SK-N-SH (cell line): ENCODE measurements around the gene THEM5.

Experiments used
- CTCF ChIP-seq: fragments of 200-600 bp; sonication (generic); IDR thresholded peaks from 2 replicates; pipeline ENCODE4 v1.6.1; 2017; ENCODE audit warnings: antibody characterized with exemption, mild to moderate bottlenecking, moderate library complexity
- FOXM1 ChIP-seq: IDR thresholded peaks from 2 replicates; pipeline ENCODE4 v1.4.0; 2012; ENCODE audit warnings: low read depth, mild to moderate bottlenecking
- GABPA ChIP-seq: IDR thresholded peaks from 2 replicates; pipeline ENCODE4 v1.4.0; 2012; ENCODE audit warnings: low read depth, mild to moderate bottlenecking
- MEF2A ChIP-seq: IDR thresholded peaks from 2 replicates; pipeline ENCODE4 v1.4.0; 2012; ENCODE audit warnings: low read depth, borderline replicate concordance
- POLR2AphosphoS5 ChIP-seq: IDR thresholded peaks from 2 replicates; pipeline ENCODE4 v1.6.1; 2012; ENCODE audit warnings: low read depth, low read length
- RAD21 ChIP-seq: IDR thresholded peaks from 2 replicates; pipeline ENCODE4 v1.6.1; 2012; ENCODE audit warnings: mild to moderate bottlenecking, low read length
- RFX5 ChIP-seq: IDR thresholded peaks from 2 replicates; pipeline ENCODE4 v1.6.1; 2012; ENCODE audit warnings: mild to moderate bottlenecking, improper control_type of control experiment, low read length
- SIN3A ChIP-seq: IDR thresholded peaks from 2 replicates; pipeline ENCODE4 v1.6.1; 2012; ENCODE audit warnings: low read depth, mild to moderate bottlenecking, low read length, moderate library complexity, borderline replicate concordance
- TAF1 ChIP-seq: IDR thresholded peaks from 2 replicates; pipeline ENCODE4 v1.6.1; 2012; ENCODE audit warnings: low read depth, mild to moderate bottlenecking, low read length, moderate library complexity, borderline replicate concordance
- TF ChIP-seq, protein P1 (sequence below): IDR thresholded peaks from 2 replicates; pipeline ENCODE4 v1.4.0; 2012; ENCODE audit warnings: low read depth, borderline replicate concordance

GRCh38 chr1:151822404-151822803, 31.1 kb downstream of the THEM5 start:
- no peak for TF ChIP-seq GABPA
- TF ChIP-seq MEF2A, result no peak
- TF ChIP-seq CTCF, result no peak
- TF ChIP-seq TAF1, result no peak
- no peak for TF ChIP-seq POLR2AphosphoS5
- no peak for TF ChIP-seq FOXM1
- TF ChIP-seq SIN3A, result no peak
- no peak for TF ChIP-seq RAD21
- no peak for TF ChIP-seq RFX5
- TF ChIP-seq, protein P1, sequence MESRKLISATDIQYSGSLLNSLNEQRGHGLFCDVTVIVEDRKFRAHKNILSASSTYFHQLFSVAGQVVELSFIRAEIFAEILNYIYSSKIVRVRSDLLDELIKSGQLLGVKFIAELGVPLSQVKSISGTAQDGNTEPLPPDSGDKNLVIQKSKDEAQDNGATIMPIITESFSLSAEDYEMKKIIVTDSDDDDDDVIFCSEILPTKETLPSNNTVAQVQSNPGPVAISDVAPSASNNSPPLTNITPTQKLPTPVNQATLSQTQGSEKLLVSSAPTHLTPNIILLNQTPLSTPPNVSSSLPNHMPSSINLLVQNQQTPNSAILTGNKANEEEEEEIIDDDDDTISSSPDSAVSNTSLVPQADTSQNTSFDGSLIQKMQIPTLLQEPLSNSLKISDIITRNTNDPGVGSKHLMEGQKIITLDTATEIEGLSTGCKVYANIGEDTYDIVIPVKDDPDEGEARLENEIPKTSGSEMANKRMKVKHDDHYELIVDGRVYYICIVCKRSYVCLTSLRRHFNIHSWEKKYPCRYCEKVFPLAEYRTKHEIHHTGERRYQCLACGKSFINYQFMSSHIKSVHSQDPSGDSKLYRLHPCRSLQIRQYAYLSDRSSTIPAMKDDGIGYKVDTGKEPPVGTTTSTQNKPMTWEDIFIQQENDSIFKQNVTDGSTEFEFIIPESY, result no peak
